Measurements from ENCODE around the gene UGP2.
A peak's percentile ranks its signal among the peaks of the same experiment; 100 is the strongest.

Gene UGP2

GRCh38 chr2:63819765-63820717, 21.7 kb upstream of the UGP2 start:
- Mint-ChIP-seq H3K9me3 (peaks cover 12% of the 10 kb centered on the region), H3K27ac (no peak overlapping the region), H3K4me3 (no peak overlapping the region)

GRCh38 chr2:63820969-63821368, 20.7 kb upstream of the UGP2 start:
- Mint-ChIP-seq H3K9me3 (peaks cover 12% of the 10 kb centered on the region), H3K36me3 (ENCODE audit: low read depth) (no peaks in the 10 kb centered on the region), H3K27ac (no peak overlapping the region), H3K4me1 (ENCODE audit: low read depth) (peaks cover 14% of the 10 kb centered on the region), H3K4me3 (no peak overlapping the region), H3K27me3 (no peaks in the 10 kb centered on the region)
- intact Hi-C loops (cut with micrococcal nuclease): no loop called here

More at GRCh38 chr2:63819765-63820717, 21.7 kb upstream of the UGP2 start:
- H3K36me3 Mint-ChIP-seq (ENCODE audit: low read depth): no peaks in the 10 kb centered on the region
- intact Hi-C loops (cut with micrococcal nuclease): no loop called here
- H3K27me3 Mint-ChIP-seq: no peaks in the 10 kb centered on the region
- peaks cover 14% of the 10 kb centered on the region for H3K4me1 Mint-ChIP-seq (ENCODE audit: low read depth)

GRCh38 chr2:63821396-63821795, 20.3 kb upstream of the UGP2 start:
- Mint-ChIP-seq H3K36me3 (ENCODE audit: low read depth) (no peaks in the 10 kb centered on the region), H3K4me3 (no peak overlapping the region), H3K4me1 (ENCODE audit: low read depth) (peaks cover 14% of the 10 kb centered on the region), H3K27ac (no peak overlapping the region), H3K9me3 (peaks cover 12% of the 10 kb centered on the region), H3K27me3 (no peaks in the 10 kb centered on the region)
- intact Hi-C loops (cut with micrococcal nuclease): no loop called here

- intact Hi-C loops (cut with micrococcal nuclease): no loop called here
- Mint-ChIP-seq H3K4me3 (no peak overlapping the region), H3K36me3 (ENCODE audit: low read depth) (no peaks in the 10 kb centered on the region), H3K4me1 (ENCODE audit: low read depth) (peaks cover 14% of the 10 kb centered on the region), H3K9me3 (peaks cover 12% of the 10 kb centered on the region), H3K27ac (no peak overlapping the region), H3K27me3 (no peaks in the 10 kb centered on the region)
These were observed 19.2 kb upstream of the UGP2 start for GRCh38 chr2:63822478-63822877.

- no peak overlapping the region for H3K27ac Mint-ChIP-seq
- H3K4me3 Mint-ChIP-seq: no peak overlapping the region
- intact Hi-C loops (cut with micrococcal nuclease): no loop called here
- peaks cover 12% of the 10 kb centered on the region for H3K9me3 Mint-ChIP-seq
- H3K36me3 Mint-ChIP-seq (ENCODE audit: low read depth): no peaks in the 10 kb centered on the region
- H3K4me1 Mint-ChIP-seq (ENCODE audit: low read depth): peaks cover 8% of the 10 kb centered on the region
- H3K27me3 Mint-ChIP-seq: no peaks in the 10 kb centered on the region
These were observed 13.9 kb upstream of the UGP2 start for GRCh38 chr2:63827749-63828148.

- no peak overlapping the region for H3K27ac Mint-ChIP-seq
These were observed 10.5 kb upstream of the UGP2 start for GRCh38 chr2:63831176-63831575.

GRCh38 chr2:63834401-63834800, 7.3 kb upstream of the UGP2 start:
- Mint-ChIP-seq H3K4me1 (ENCODE audit: low read depth) (peaks cover 4% of the 10 kb centered on the region), H3K9me3 (no peaks in the 10 kb centered on the region), H3K36me3 (ENCODE audit: low read depth) (no peaks in the 10 kb centered on the region), H3K27me3 (no peaks in the 10 kb centered on the region), H3K4me3 (no peak overlapping the region), H3K27ac (no peak overlapping the region)
- intact Hi-C loops (cut with micrococcal nuclease): no loop called here

More at GRCh38 chr2:63831176-63831575, 10.5 kb upstream of the UGP2 start:
- no peaks in the 10 kb centered on the region for H3K27me3 Mint-ChIP-seq
- H3K9me3 Mint-ChIP-seq: no peaks in the 10 kb centered on the region
- intact Hi-C loops (cut with micrococcal nuclease): no loop called here
- no peak overlapping the region for H3K4me3 Mint-ChIP-seq
- no peaks in the 10 kb centered on the region for H3K4me1 Mint-ChIP-seq (ENCODE audit: low read depth)
- H3K36me3 Mint-ChIP-seq (ENCODE audit: low read depth): no peaks in the 10 kb centered on the region

GRCh38 chr2:63837036-63837594, 4.6 kb upstream of the UGP2 start:
- H3K27ac Mint-ChIP-seq: no peak overlapping the region
- peaks cover 12% of the 10 kb centered on the region for H3K4me1 Mint-ChIP-seq (ENCODE audit: low read depth)
- no peak overlapping the region for H3K4me3 Mint-ChIP-seq
- no peaks in the 10 kb centered on the region for H3K9me3 Mint-ChIP-seq
- H3K36me3 Mint-ChIP-seq (ENCODE audit: low read depth): peaks cover 15% of the 10 kb centered on the region
- no peaks in the 10 kb centered on the region for H3K27me3 Mint-ChIP-seq
- intact Hi-C loops (cut with micrococcal nuclease): no loop called here

GRCh38 chr2:63840081-63840784, 1.5 kb upstream of the UGP2 start:
- intact Hi-C loops (cut with micrococcal nuclease): loop anchor here (2.0 to 10.0 kb wide), 7 partner anchors 17 to 1645 kb away; partner anchors contain the start of genes B3GNT2, MDH1, PELI1 and SLC1A4
- H3K27me3 Mint-ChIP-seq: no peaks in the 10 kb centered on the region
- peak overlapping the region; percentile 100 for H3K27ac Mint-ChIP-seq
- H3K9me3 Mint-ChIP-seq: no peaks in the 10 kb centered on the region
- peak overlapping the region; percentile 98 for H3K4me3 Mint-ChIP-seq
- peaks cover 23% of the 10 kb centered on the region for H3K36me3 Mint-ChIP-seq (ENCODE audit: low read depth)
- H3K4me1 Mint-ChIP-seq (ENCODE audit: low read depth): peaks cover 28% of the 10 kb centered on the region

GRCh38 chr2:63840785-63841253, 877 bp upstream of the UGP2 start:
- H3K27me3 Mint-ChIP-seq: no peaks in the 10 kb centered on the region
- intact Hi-C loops (cut with micrococcal nuclease): loop anchor here (2.0 to 10.0 kb wide), 7 partner anchors 16 to 1646 kb away; partner anchors contain the start of genes B3GNT2, MDH1, PELI1 and SLC1A4
- H3K36me3 Mint-ChIP-seq (ENCODE audit: low read depth): peaks cover 29% of the 10 kb centered on the region
- H3K4me3 Mint-ChIP-seq: peak overlapping the region; percentile 98
- peak overlapping the region; percentile 100 for H3K27ac Mint-ChIP-seq
- H3K9me3 Mint-ChIP-seq: no peaks in the 10 kb centered on the region
- H3K4me1 Mint-ChIP-seq (ENCODE audit: low read depth): peaks cover 34% of the 10 kb centered on the region

GRCh38 chr2:63842149-63843061, 709 bp downstream of the UGP2 start:
- Mint-ChIP-seq H3K27me3 (no peaks in the 10 kb centered on the region), H3K9me3 (no peaks in the 10 kb centered on the region), H3K4me1 (ENCODE audit: low read depth) (peaks cover 45% of the 10 kb centered on the region), H3K27ac (peak overlapping the region; percentile 100), H3K36me3 (ENCODE audit: low read depth) (peaks cover 42% of the 10 kb centered on the region), H3K4me3 (peak overlapping the region; percentile 98)
- intact Hi-C loops (cut with micrococcal nuclease): loop anchor here (5.0 to 10.0 kb wide), 5 partner anchors 150 to 1648 kb away; partner anchors contain the start of genes B3GNT2, PELI1, SLC1A4 and VPS54

GRCh38 chr2:63843093-63843492, 1.4 kb downstream of the UGP2 start:
- peak overlapping the region; percentile 100 for H3K27ac Mint-ChIP-seq
- intact Hi-C loops (cut with micrococcal nuclease): loop anchor here (5.0 to 10.0 kb wide), 5 partner anchors 151 to 1648 kb away; partner anchors contain the start of genes B3GNT2, PELI1, SLC1A4 and VPS54
- H3K4me1 Mint-ChIP-seq (ENCODE audit: low read depth): peaks cover 48% of the 10 kb centered on the region
- H3K4me3 Mint-ChIP-seq: peak overlapping the region; percentile 98
- H3K27me3 Mint-ChIP-seq: no peaks in the 10 kb centered on the region
- no peaks in the 10 kb centered on the region for H3K9me3 Mint-ChIP-seq
- H3K36me3 Mint-ChIP-seq (ENCODE audit: low read depth): peaks cover 47% of the 10 kb centered on the region

- Mint-ChIP-seq H3K27ac (peak overlapping the region; percentile 24), H3K27me3 (no peaks in the 10 kb centered on the region), H3K9me3 (no peaks in the 10 kb centered on the region), H3K36me3 (ENCODE audit: low read depth) (peaks cover 47% of the 10 kb centered on the region), H3K4me3 (peak overlapping the region; percentile 84), H3K4me1 (ENCODE audit: low read depth) (peaks cover 48% of the 10 kb centered on the region)
- intact Hi-C loops (cut with micrococcal nuclease): loop anchor here (5.0 to 10.0 kb wide), 5 partner anchors 151 to 1649 kb away; partner anchors contain the start of genes B3GNT2, PELI1, SLC1A4 and VPS54
These were observed 2.1 kb downstream of the UGP2 start for GRCh38 chr2:63843791-63844190.

Data from dendritic cell treated with granulocyte-macrophage colony-stimulating factor and Interleukin-4, amounts not matched to agents 40 ng/mL and 50 ng/mL, for 4 days (primary cell).